GM12891 (cell line): ENCODE results near the gene EYS.

Source experiments
- POLR2AphosphoS5 ChIP-seq: IDR thresholded peaks from 2 replicates; pipeline ENCODE4 v1.6.1; 2011; ENCODE audit warnings: low read depth, low read length, control low read depth
- TAF1 ChIP-seq: IDR thresholded peaks from 2 replicates; pipeline ENCODE4 v1.6.1; 2011; ENCODE audit warnings: low read depth, low read length, control low read depth

DNA sequence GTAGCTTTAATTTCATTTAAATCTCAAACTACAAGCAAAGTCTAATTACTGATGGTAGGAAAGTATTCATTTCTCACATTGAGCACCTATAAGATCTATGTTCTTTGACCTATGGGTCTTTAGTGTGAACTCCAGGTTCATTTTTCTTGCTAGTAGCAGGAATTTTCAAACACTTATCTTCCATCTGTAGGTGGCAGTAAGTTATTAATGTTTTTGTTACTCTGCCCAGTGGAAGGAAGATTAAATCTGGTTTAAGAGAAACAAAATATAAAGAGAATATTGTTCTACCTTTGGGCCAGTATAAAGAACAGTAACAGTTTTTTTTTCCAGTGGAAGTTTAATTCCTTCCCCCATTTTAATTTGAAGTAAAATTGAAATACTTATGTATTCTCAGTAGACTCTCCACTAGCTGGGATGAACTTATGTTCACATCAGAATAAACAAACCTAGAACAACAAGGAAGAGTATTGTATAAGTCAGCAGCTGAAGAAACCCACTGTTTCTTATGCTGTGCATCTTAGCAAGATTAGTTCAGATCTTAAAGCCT, 1743.2 kb downstream of the EYS start:
- TF ChIP-seq TAF1 (no peak), POLR2AphosphoS5 (no peak)
